B cell (primary cell): Measurements from ENCODE around the gene MTERF4. TPM values are rescaled to one million over a fixed set of nuclear protein-coding genes. Genes with fewer than 3 reads are reported as not detected.

Source experiments
- ATAC-seq: fragments of 200-7000 bp; cut with Tn5 transposase; one replicate; pipeline ENCODE4 v1.10.0; 2021; ENCODE audit warnings: low read depth, mild to moderate bottlenecking, moderate number of reproducible peaks, moderate library complexity
- CTCF ChIA-PET: fragments of 350-600 bp; sonication (Branson Sonifier 250); formaldehyde crosslinking; loops from one replicate; lab custom pipeline; 2021; ENCODE audit warnings: antibody characterized with exemption, inconsistent platforms; lab: Charles Lee
- POLR2A ChIA-PET: fragments of 350-600 bp; sonication (Branson Sonifier 250); formaldehyde crosslinking; loops from one replicate; lab custom pipeline; 2021; ENCODE audit warnings: antibody characterized with exemption; lab: Charles Lee
- DNase-seq: peaks from one replicate; pipeline ENCODE4 v3.0.0; 2013
- H2AFZ ChIP-seq: 2 replicates; pipeline ENCODE4 v1.6.1; 2012; ENCODE audit warnings: mild to moderate bottlenecking, low read depth, low read length; ENCODE audit not compliant: insufficient read depth, poor library complexity, severe bottlenecking
- H3K27ac ChIP-seq, 2 donors: 1 replicate in 1 of 2; 2 replicates in 1 of 2; pipeline ENCODE4 v1.5.1; 2012 to 2013; ENCODE audit warnings: low read length in 2 of 2, mild to moderate bottlenecking in 2 of 2, moderate library complexity in 1 of 2
- H3K27me3 ChIP-seq, 4 experiments: fragments of 200-600 bp in 1 of 4; sonication (generic) in 1 of 4; replicated peaks in 1 of 4; 1 replicate in 2 of 4; 2 replicates in 2 of 4; pipeline versions ENCODE4 v1.6.1 to v1.7.0; 2013 to 2016; ENCODE audit warnings: low read length in 3 of 4, mild to moderate bottlenecking in 2 of 4, mixed read lengths in 1 of 4, moderate library complexity in 1 of 4; ENCODE audit not compliant: insufficient read depth in 4 of 4, control insufficient read depth in 3 of 4; ENCODE audit errors: control extremely low read depth in 1 of 4
- H3K36me3 ChIP-seq, 2 experiments: replicated peaks in 1 of 2; 1 replicate in 1 of 2; 2 replicates in 1 of 2; pipeline versions ENCODE4 v1.6.1 to v1.7.1; 2013; ENCODE audit warnings: low read length in 1 of 2; ENCODE audit not compliant: insufficient read depth in 2 of 2, control insufficient read depth in 1 of 2; ENCODE audit errors: control extremely low read depth in 1 of 2, extremely low read depth in 1 of 2
- H3K4me1 ChIP-seq, 2 donors: fragments of 200-600 bp in 1 of 2; sonication (generic) in 1 of 2; 1 replicate in 1 of 2; 2 replicates in 1 of 2; pipeline versions ENCODE4 v1.5.1 to v1.6.1; 2013 to 2017; ENCODE audit warnings: low read length in 2 of 2; ENCODE audit not compliant: control insufficient read depth in 2 of 2, insufficient read depth in 2 of 2
- H3K4me2 ChIP-seq: replicated peaks from 2 replicates; pipeline ENCODE3; 2012; ENCODE audit warnings: mild to moderate bottlenecking, low read depth, low read length; ENCODE audit not compliant: poor library complexity, severe bottlenecking
- H3K4me3 ChIP-seq, 5 experiments: fragments of 200-600 bp in 1 of 5; sonication (generic) in 1 of 5; 1 replicate in 3 of 5; 2 replicates in 2 of 5; pipeline versions ENCODE4 v1.5.1 to v1.7.0; 2011 to 2016; ENCODE audit warnings: low read length in 4 of 5, mild to moderate bottlenecking in 4 of 5, low read depth in 2 of 5, control low read depth in 1 of 5, moderate library complexity in 1 of 5; ENCODE audit not compliant: insufficient read depth in 1 of 5; ENCODE audit errors: control extremely low read depth in 1 of 5, extremely low read depth in 1 of 5
- H3K79me2 ChIP-seq: fragments of 200-600 bp; sonication (generic); one replicate; pipeline ENCODE4 v1.6.0; 2016; ENCODE audit warnings: low read length; ENCODE audit not compliant: control insufficient read depth, insufficient read depth
- H3K9ac ChIP-seq: fragments of 200-600 bp; sonication (generic); 2 replicates; pipeline ENCODE4 v1.6.1; 2017; ENCODE audit warnings: mild to moderate bottlenecking, low read length, moderate library complexity
- H3K9me3 ChIP-seq, 3 donors: one replicate each; pipeline versions ENCODE4 v1.6.1 to v1.7.1; 2013; ENCODE audit warnings: low read length in 2 of 3; ENCODE audit not compliant: control insufficient read depth in 2 of 3, insufficient read depth in 1 of 3; ENCODE audit errors: control extremely low read depth in 1 of 3
- H4K20me1 ChIP-seq: 2 replicates; pipeline ENCODE4 v1.6.0; 2012; ENCODE audit warnings: mild to moderate bottlenecking, low read length; ENCODE audit not compliant: insufficient read depth, control insufficient read depth, poor library complexity, severe bottlenecking
- H3K27ac Mint-ChIP-seq: one replicate; pipeline ENCODE4 v1.8.0; 2021; ENCODE audit warnings: mixed read lengths
- H3K27me3 Mint-ChIP-seq: one replicate; pipeline ENCODE4 v1.8.0; 2021; ENCODE audit warnings: mixed read lengths
- H3K4me1 Mint-ChIP-seq: one replicate; pipeline ENCODE4 v1.8.0; 2021; ENCODE audit warnings: mixed read lengths
- H3K4me3 Mint-ChIP-seq: one replicate; pipeline ENCODE4 v1.8.0; 2021; ENCODE audit warnings: mixed read lengths
- H3K9me3 Mint-ChIP-seq: one replicate; pipeline ENCODE4 v1.8.0; 2022; ENCODE audit warnings: mixed read lengths; ENCODE audit not compliant: insufficient read depth
- EZH2 ChIP-seq: IDR thresholded peaks from 2 replicates; pipeline ENCODE4 v1.6.1; 2012; ENCODE audit warnings: borderline replicate concordance, low read depth, mild to moderate bottlenecking, moderate library complexity, low read length; ENCODE audit not compliant: insufficient read depth, poor library complexity, severe bottlenecking
- WGBS: methylation state at CpG from one replicate; pipeline ENCODE4 v1.1.5; 2013; ENCODE audit warnings: missing lambda C conversion rate; ENCODE audit not compliant: insufficient coverage; 5-methylcytosine and 5-hydroxymethylcytosine counted together
- intact Hi-C: fragments of 100-400 bp; cut with micrococcal nuclease; formaldehyde crosslinking; loops from one replicate; pipeline ENCODE4 v1.10.0; 2022
- polyA plus RNA-seq: library from polyadenylated mRNA; depleted of rRNA; stranded (reverse); fragments of >200 nt; gene quantifications from 2 replicates; pipeline ENCODE4 v1.2.3, GENCODE V29; 2012
- total RNA-seq, 2 donors: library from RNA; stranded (reverse); fragments of 120-200 nt in 1 of 2; gene quantifications; 1 replicate in 1 of 2; 2 replicates in 1 of 2; pipeline versions ENCODE4 v1.2.3 to v1.2.4, GENCODE V29; 2013 to 2022
- TF ChIP-seq, protein P1 (sequence below): fragments of 200-600 bp; IDR thresholded peaks from one replicate; pipeline ENCODE4 v1.8.0; 2022; ENCODE audit warnings: antibody characterized with exemption, mild to moderate bottlenecking

MTERF4 gene
- total and polyA plus RNA-seq, 2 donors (not counting 1 experiment from before 2014, with no cell fraction given): 88.7 to 153 TPM

DNA sequence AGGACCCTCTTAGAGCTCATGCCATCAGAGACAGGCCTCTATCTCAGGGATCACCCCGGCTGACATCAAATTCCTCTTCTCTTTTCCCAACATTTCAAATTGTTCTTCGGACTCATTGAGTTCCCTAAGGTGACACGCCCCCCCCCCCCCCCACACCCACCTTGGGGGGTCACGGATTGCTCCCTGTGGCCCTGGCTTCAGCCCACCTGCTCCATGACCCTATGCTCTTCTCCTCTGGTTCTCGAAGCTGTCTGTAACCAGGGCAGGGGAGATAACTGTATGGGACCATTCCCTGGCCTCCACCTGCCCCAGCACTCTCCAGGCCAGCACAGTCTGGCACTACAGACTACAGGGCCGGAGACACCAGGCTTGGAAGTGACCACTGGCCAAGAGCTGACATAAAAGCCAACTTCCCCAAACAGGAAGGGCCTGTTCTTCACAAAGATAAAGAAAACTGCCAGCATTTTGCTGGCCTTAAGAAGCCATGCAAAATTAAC lies 7.1 kb downstream of the MTERF4 start:
- CTCF ChIA-PET: interaction anchor here (1.1 to 2.9 kb wide), 2 partner anchors 51 to 56 kb away, joined by 4 to 11 read pairs; partner anchors contain the start of gene PPP1R7

DNA sequence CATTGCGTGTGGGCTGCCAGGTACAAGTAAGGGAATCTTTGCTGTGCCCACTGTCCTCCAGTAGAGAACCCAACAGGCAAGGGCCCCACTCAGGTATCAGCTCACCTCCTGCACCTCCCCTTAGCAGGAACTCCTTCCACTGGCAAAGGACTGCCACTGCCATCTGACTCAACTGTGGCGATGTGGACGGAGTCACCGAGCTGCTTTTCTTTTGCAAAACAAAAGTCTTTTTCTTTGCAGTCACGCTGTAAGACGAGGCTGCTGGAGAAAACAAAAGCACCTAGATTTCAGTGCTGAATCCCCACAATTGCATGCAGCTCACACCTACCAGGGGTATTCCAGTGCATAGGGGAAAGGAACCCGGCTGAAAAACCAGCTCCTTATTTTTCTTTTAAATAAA lies 7.9 kb downstream of the MTERF4 start:
- H4K20me1 ChIP-seq: peaks cover 56% of the 10 kb centered on the region
- H3K4me1 ChIP-seq: peaks cover 23 to 36% of the 10 kb centered on the region in 2 donors
- DNase-seq (no peak), ATAC-seq (no peak)
- POLR2A ChIA-PET: interaction anchor here (0.6 kb wide), 1 partner anchor 10 kb away, joined by 4 read pairs; no protein-coding TSS in a partner anchor
- no peak overlapping the region for H3K27ac ChIP-seq
- peaks cover 32 to 93% of the 10 kb centered on the region in 2 experiments for H3K36me3 ChIP-seq
- H3K9me3 ChIP-seq: no peaks in the 10 kb centered on the region
- H3K27me3 ChIP-seq: no peaks in the 10 kb centered on the region
- Mint-ChIP-seq H3K27me3 (no peaks in the 10 kb centered on the region), H3K27ac (peak overlapping the region; percentile 15), H3K4me3 (no peak overlapping the region), H3K9me3 (no peaks in the 10 kb centered on the region), H3K4me1 (peaks cover 39% of the 10 kb centered on the region)
- CTCF ChIA-PET: interaction anchor here (2.8 to 2.9 kb wide), 2 partner anchors 16 to 57 kb away, joined by 11 to 13 read pairs; partner anchors contain the start of gene PPP1R7
- H3K9ac ChIP-seq: no peak overlapping the region
- H2AFZ ChIP-seq: no peak overlapping the region
- no peak overlapping the region for H3K4me3 ChIP-seq
- TF ChIP-seq, protein P1, sequence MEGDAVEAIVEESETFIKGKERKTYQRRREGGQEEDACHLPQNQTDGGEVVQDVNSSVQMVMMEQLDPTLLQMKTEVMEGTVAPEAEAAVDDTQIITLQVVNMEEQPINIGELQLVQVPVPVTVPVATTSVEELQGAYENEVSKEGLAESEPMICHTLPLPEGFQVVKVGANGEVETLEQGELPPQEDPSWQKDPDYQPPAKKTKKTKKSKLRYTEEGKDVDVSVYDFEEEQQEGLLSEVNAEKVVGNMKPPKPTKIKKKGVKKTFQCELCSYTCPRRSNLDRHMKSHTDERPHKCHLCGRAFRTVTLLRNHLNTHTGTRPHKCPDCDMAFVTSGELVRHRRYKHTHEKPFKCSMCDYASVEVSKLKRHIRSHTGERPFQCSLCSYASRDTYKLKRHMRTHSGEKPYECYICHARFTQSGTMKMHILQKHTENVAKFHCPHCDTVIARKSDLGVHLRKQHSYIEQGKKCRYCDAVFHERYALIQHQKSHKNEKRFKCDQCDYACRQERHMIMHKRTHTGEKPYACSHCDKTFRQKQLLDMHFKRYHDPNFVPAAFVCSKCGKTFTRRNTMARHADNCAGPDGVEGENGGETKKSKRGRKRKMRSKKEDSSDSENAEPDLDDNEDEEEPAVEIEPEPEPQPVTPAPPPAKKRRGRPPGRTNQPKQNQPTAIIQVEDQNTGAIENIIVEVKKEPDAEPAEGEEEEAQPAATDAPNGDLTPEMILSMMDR: no peak
- no peak for TF ChIP-seq EZH2
- no peak overlapping the region for H3K4me2 ChIP-seq
- WGBS: 97% methylated on average over 3 of the region's 7 CpGs
- peaks cover 34% of the 10 kb centered on the region for H3K79me2 ChIP-seq
- intact Hi-C loops: no loop called here

More for the DNA sequence above, 7.1 kb downstream of the MTERF4 start:
- no peak overlapping the region for H3K4me2 ChIP-seq
- ATAC-seq (no peak), DNase-seq (no peak)
- 97% methylated on average over 3 of the region's 6 CpGs for WGBS
- H3K27ac Mint-ChIP-seq: peak overlapping the region; percentile 41
- H3K27me3 ChIP-seq: no peaks in the 10 kb centered on the region
- H3K9me3 Mint-ChIP-seq: no peaks in the 10 kb centered on the region
- H3K4me1 ChIP-seq: peaks cover 31 to 44% of the 10 kb centered on the region in 2 donors
- H3K9ac ChIP-seq: no peak overlapping the region
- TF ChIP-seq, protein P1: no peak
- TF ChIP-seq EZH2: no peak
- H3K27ac ChIP-seq: no peak overlapping the region
- H3K79me2 ChIP-seq: peaks cover 42% of the 10 kb centered on the region
- H3K4me1 Mint-ChIP-seq: peaks cover 47% of the 10 kb centered on the region
- H3K4me3 Mint-ChIP-seq: no peak overlapping the region
- POLR2A ChIA-PET: interaction anchor here (0.6 to 1.2 kb wide), 3 partner anchors 10 to 56 kb away, joined by 4 to 11 read pairs (median 5); partner anchors contain the start of gene PPP1R7
- no peak overlapping the region for H2AFZ ChIP-seq
- peaks cover 60% of the 10 kb centered on the region for H4K20me1 ChIP-seq
- no peaks in the 10 kb centered on the region for H3K27me3 Mint-ChIP-seq
- intact Hi-C loops: no loop called here
- H3K4me3 ChIP-seq: no peak overlapping the region
- H3K9me3 ChIP-seq: no peaks in the 10 kb centered on the region
- H3K36me3 ChIP-seq: peaks cover 32 to 92% of the 10 kb centered on the region in 2 experiments
